Left ventricle myocardium inferior (tissue), 1 donor: ENCODE data around the gene SNX25. TPM values are rescaled to one million over a fixed set of nuclear protein-coding genes. Genes with fewer than 3 reads are reported as not detected.

ENCODE experiments used
- DNase-seq: peaks from one replicate; pipeline ENCODE4 v3.0.0-alpha.2; 2020
- H3K27ac ChIP-seq: fragments of 200-600 bp; replicated peaks from 2 replicates; pipeline ENCODE4 v1.8.0; 2021
- H3K27me3 ChIP-seq: fragments of 200-600 bp; 2 replicates; pipeline ENCODE4 v1.8.0; 2021; ENCODE audit warnings: low read depth
- H3K36me3 ChIP-seq: fragments of 200-600 bp; 2 replicates; pipeline ENCODE4 v1.8.0; 2021
- H3K4me1 ChIP-seq: fragments of 200-600 bp; 2 replicates; pipeline ENCODE4 v1.8.0; 2021
- H3K4me3 ChIP-seq: fragments of 200-600 bp; 2 replicates; pipeline ENCODE4 v1.8.0; 2021; ENCODE audit warnings: mild to moderate bottlenecking, moderate library complexity
- H3K9me3 ChIP-seq: fragments of 200-600 bp; replicated peaks from 2 replicates; pipeline ENCODE4 v1.8.0; 2021
- CTCF ChIP-seq: fragments of 200-600 bp; IDR thresholded peaks from 2 replicates; pipeline ENCODE4 v1.8.0; 2021; ENCODE audit warnings: antibody characterized with exemption, mild to moderate bottlenecking, borderline replicate concordance
- intact Hi-C: fragments of 100-400 bp; cut with micrococcal nuclease; formaldehyde crosslinking; loops from one replicate; pipeline ENCODE4 v1.11.0; 2022
- total RNA-seq: library from RNA; stranded (reverse); fragmentation: NEBNext Ultra II Directional; extraction: Animal tissue kit (Norgen Biotek cat#: 25700); gene quantifications from one replicate; pipeline ENCODE4 v1.2.1, GENCODE V29; 2021
- donor health status: DM: no; HTN: yes; CAD: no; lungs with severe emphysema.

Gene SNX25
- total RNA-seq, 1 donor from 2014 or later: 10.8 TPM

- Histone ChIP-seq H3K4me1 (peaks cover 13% of the 10 kb centered on the region), H3K4me3 (no peak overlapping the region), H3K9me3 (no peaks in the 10 kb centered on the region), H3K27ac (no peak overlapping the region), H3K27me3 (no peaks in the 10 kb centered on the region), H3K36me3 (peaks cover 10% of the 10 kb centered on the region)
- intact Hi-C loops: no loop called here
- DNase-seq: no peak
- no peak for TF ChIP-seq CTCF
These were observed 50.3 kb downstream of the SNX25 start for GRCh38 chr4:185259719-185260118.

- DNase-seq: no peak
- TF ChIP-seq CTCF: no peak
- peaks cover 13% of the 10 kb centered on the region for H3K4me1 ChIP-seq
- intact Hi-C loops: no loop called here
- H3K36me3 ChIP-seq: peaks cover 12% of the 10 kb centered on the region
- no peak overlapping the region for H3K27ac ChIP-seq
- H3K4me3 ChIP-seq: no peak overlapping the region
- no peaks in the 10 kb centered on the region for H3K27me3 ChIP-seq
- no peaks in the 10 kb centered on the region for H3K9me3 ChIP-seq
These were observed 52.5 kb downstream of the SNX25 start for GRCh38 chr4:185261946-185262345.

- H3K36me3 ChIP-seq: peaks cover 27% of the 10 kb centered on the region
- DNase-seq: no peak
- H3K9me3 ChIP-seq: no peaks in the 10 kb centered on the region
- peaks cover 10% of the 10 kb centered on the region for H3K4me1 ChIP-seq
- TF ChIP-seq CTCF: no peak
- intact Hi-C loops: no loop called here
- H3K4me3 ChIP-seq: no peak overlapping the region
- H3K27me3 ChIP-seq: no peaks in the 10 kb centered on the region
- H3K27ac ChIP-seq: no peak overlapping the region
These were observed 54.0 kb downstream of the SNX25 start for GRCh38 chr4:185263419-185263818.

- H3K27ac ChIP-seq: no peak overlapping the region
- H3K4me1 ChIP-seq: no peaks in the 10 kb centered on the region
- no peak overlapping the region for H3K4me3 ChIP-seq
- H3K36me3 ChIP-seq: peaks cover 38% of the 10 kb centered on the region
- no peak for TF ChIP-seq CTCF
- no peak for DNase-seq
- intact Hi-C loops: no loop called here
- no peaks in the 10 kb centered on the region for H3K9me3 ChIP-seq
- H3K27me3 ChIP-seq: no peaks in the 10 kb centered on the region
These were observed 56.5 kb downstream of the SNX25 start for GRCh38 chr4:185265942-185266341.

- Histone ChIP-seq H3K27me3 (no peaks in the 10 kb centered on the region), H3K27ac (no peak overlapping the region)
These were observed 59.9 kb downstream of the SNX25 start for GRCh38 chr4:185269286-185269685.

More at GRCh38 chr4:185269286-185269685, 59.9 kb downstream of the SNX25 start:
- H3K36me3 ChIP-seq: peaks cover 33% of the 10 kb centered on the region
- no peak for DNase-seq
- intact Hi-C loops: no loop called here
- H3K9me3 ChIP-seq: no peaks in the 10 kb centered on the region
- H3K4me3 ChIP-seq: no peak overlapping the region
- no peak for TF ChIP-seq CTCF
- peaks cover 1% of the 10 kb centered on the region for H3K4me1 ChIP-seq
